Left cardiac atrium (tissue), 4 donors: Measurements from ENCODE around the gene NRP2. TPM values are rescaled to one million over a fixed set of nuclear protein-coding genes. Genes with fewer than 3 reads are reported as not detected.

Experiments used
- ATAC-seq, 2 donors: fragments of 200-7000 bp; cut with Tn5 transposase; one replicate each; pipeline ENCODE4 v1.9.1; 2020; ENCODE audit warnings: mild to moderate bottlenecking in 2 of 2, moderate library complexity in 2 of 2
- DNase-seq: peaks from one replicate; pipeline ENCODE4 v3.0.0-alpha.2; 2020
- intact Hi-C, 2 donors: fragments of 100-400 bp; cut with DNase I; formaldehyde crosslinking; loops; one replicate each; pipeline versions ENCODE4 v1.14.1 to v1.15.1; 2022 to 2023
- total RNA-seq, 2 donors: library from RNA; stranded (reverse); fragmentation: NEBNext Ultra II Directional; extraction: Animal tissue kit (Norgen Biotek cat#: 25700); gene quantifications; one replicate each; pipeline ENCODE4 v1.2.1, GENCODE V29; 2021
- donor health status: DM: no; HTN: yes; CAD: no.
- donor health status: DM: no; HTN: yes; CAD: no; lungs with severe emphysema.
- donor health status: DM: yes; HTN: yes; CAD: no.
- donor health status: Dilated cardiomyopathy.

The NRP2 gene
- total RNA-seq, 2 donors from 2014 or later: 16.3 to 16.6 TPM

GRCh38 chr2:205808486-205809121 lies 126.3 kb downstream of the NRP2 start:
- DNase-seq (peak; percentile 20), ATAC-seq (peak in 1 of 2 donors; percentile 87)
- intact Hi-C loops: no loop called here

- intact Hi-C loops: no loop called here
- DNase-seq: no peak
- peak in 1 of 2 donors; percentile 50 for ATAC-seq
These were observed 129.1 kb downstream of the NRP2 start for GRCh38 chr2:205811387-205811786.

GRCh38 chr2:205814039-205814364 lies 131.7 kb downstream of the NRP2 start:
- DNase-seq: no peak
- intact Hi-C loops: no loop called here
- ATAC-seq: no peak

GRCh38 chr2:205815673-205816072 lies 133.4 kb downstream of the NRP2 start:
- intact Hi-C loops: no loop called here
- no peak for DNase-seq
- ATAC-seq: no peak

GRCh38 chr2:205816268-205816667 lies 134.0 kb downstream of the NRP2 start:
- intact Hi-C loops: no loop called here
- ATAC-seq: no peak
- no peak for DNase-seq

GRCh38 chr2:205822579-205822978 lies 140.3 kb downstream of the NRP2 start:
- DNase-seq (no peak), ATAC-seq (no peak)
- intact Hi-C loops: no loop called here

GRCh38 chr2:205827809-205828365 lies 145.6 kb downstream of the NRP2 start:
- intact Hi-C loops: no loop called here
- no peak for DNase-seq
- no peak for ATAC-seq

- ATAC-seq: no peak
- intact Hi-C loops: no loop called here
These were observed 151.6 kb downstream of the NRP2 start for GRCh38 chr2:205833864-205834263.

GRCh38 chr2:205834796-205835195 lies 152.5 kb downstream of the NRP2 start:
- peak; percentile 63 to 89 for ATAC-seq
- DNase-seq: no peak
- intact Hi-C loops: no loop called here

More at GRCh38 chr2:205833864-205834263, 151.6 kb downstream of the NRP2 start:
- DNase-seq: no peak

GRCh38 chr2:205835251-205835791 lies 153.0 kb downstream of the NRP2 start:
- no peak for ATAC-seq
- intact Hi-C loops: no loop called here
- no peak for DNase-seq

GRCh38 chr2:205835923-205836322 lies 153.6 kb downstream of the NRP2 start:
- DNase-seq (no peak), ATAC-seq (no peak)
- intact Hi-C loops: no loop called here

- intact Hi-C loops: no loop called here
- ATAC-seq: peak in 1 of 2 donors; percentile 35
These were observed 154.3 kb downstream of the NRP2 start for GRCh38 chr2:205836477-205837221.

GRCh38 chr2:205837663-205838062 lies 155.4 kb downstream of the NRP2 start:
- no peak for ATAC-seq
- no peak for DNase-seq
- intact Hi-C loops: no loop called here

More at GRCh38 chr2:205836477-205837221, 154.3 kb downstream of the NRP2 start:
- DNase-seq: no peak

- intact Hi-C loops: no loop called here
- DNase-seq (no peak), ATAC-seq (no peak)
These were observed 163.1 kb downstream of the NRP2 start for GRCh38 chr2:205845446-205845845.
